ENCODE measurements around the gene ABI1. TPM values are rescaled to one million over a fixed set of nuclear protein-coding genes. Genes with fewer than 3 reads are reported as not detected.

ABI1 gene
- total and polyA plus RNA-seq, 9 of the 15 experiments (the other 6 are each of a cell fraction or from before 2014, with no cell fraction given) = 22.1 to 52.3 (median 39.0) TPM

- no peak for TF ChIP-seq SP2 (IDR thresholded peaks at IDR 0.05; ENCODE audit: extremely low read depth, low read depth, low read length, poor library complexity, severe bottlenecking)
- TF ChIP-seq, protein P1, sequence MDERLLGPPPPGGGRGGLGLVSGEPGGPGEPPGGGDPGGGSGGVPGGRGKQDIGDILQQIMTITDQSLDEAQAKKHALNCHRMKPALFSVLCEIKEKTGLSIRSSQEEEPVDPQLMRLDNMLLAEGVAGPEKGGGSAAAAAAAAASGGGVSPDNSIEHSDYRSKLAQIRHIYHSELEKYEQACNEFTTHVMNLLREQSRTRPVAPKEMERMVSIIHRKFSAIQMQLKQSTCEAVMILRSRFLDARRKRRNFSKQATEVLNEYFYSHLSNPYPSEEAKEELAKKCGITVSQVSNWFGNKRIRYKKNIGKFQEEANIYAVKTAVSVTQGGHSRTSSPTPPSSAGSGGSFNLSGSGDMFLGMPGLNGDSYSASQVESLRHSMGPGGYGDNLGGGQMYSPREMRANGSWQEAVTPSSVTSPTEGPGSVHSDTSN (CRISPR knock-in tag; IDR thresholded peaks at IDR 0.05; ENCODE audit: low read depth) = no peak
- TF ChIP-seq, protein P1 (tag; conservative IDR thresholded peaks at IDR 0.05; ENCODE audit: low read depth) = no peak
- TF ChIP-seq TGIF2 (CRISPR knock-in tag; IDR thresholded peaks at IDR 0.05) = no peak
- TF ChIP-seq NONO (IDR thresholded peaks at IDR 0.05; ENCODE audit: low read depth in 2 of 2, low read length in 1 of 2) = no peak
- TF ChIP-seq ZBTB33 (CRISPR knock-in tag; IDR thresholded peaks at IDR 0.05) = no peak
- no peak for TF ChIP-seq KDM2B (CRISPR knock-in tag; IDR thresholded peaks at IDR 0.05)
These were observed 84.5 kb downstream of the ABI1 start (continued) for GRCh38 chr10:26776258-26776657.
